Measurements from ENCODE around the gene CAMK2D. TPM values are rescaled to one million over a fixed set of nuclear protein-coding genes. Genes with fewer than 3 reads are reported as not detected.
A peak's percentile ranks its signal among the peaks of the same experiment; 100 is the strongest.

Gene CAMK2D
- total and polyA plus RNA-seq, 4 donors, result 10.1 to 31.0 (median 25.6) TPM

DNA sequence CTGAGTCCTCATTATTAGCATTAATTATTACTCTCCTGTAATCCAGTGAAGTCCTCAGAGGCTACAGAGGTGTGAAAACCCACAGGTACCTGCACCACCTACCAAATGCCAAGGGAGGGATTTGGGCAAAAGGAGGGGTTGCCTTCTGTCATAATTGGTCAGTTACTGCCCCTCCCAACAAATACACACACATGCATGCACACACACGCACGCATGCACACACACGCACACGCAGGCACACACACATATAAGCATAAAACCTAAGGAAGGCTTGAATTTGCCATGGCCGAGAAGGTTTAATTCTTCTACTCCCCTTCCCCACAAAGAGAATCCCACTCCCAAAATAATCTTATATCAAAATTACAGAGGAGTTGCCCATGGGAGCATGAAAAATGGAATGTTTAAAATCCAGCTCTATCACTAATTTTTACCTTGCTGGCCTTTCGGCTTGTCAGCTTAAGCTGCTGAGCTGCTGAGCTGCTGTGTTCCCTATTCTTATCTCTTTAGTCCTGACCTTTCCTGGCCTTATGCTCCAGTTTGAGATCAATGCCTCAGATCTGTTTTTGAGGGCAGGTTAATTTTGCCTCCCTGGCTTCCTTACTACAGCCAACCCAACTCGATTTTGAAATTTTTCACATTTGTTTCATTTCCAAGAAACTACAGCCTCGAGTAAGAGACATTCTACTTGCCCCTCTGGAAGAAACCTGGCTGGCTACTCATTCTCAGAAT is 95.0 kb downstream of the CAMK2D start:
- Histone ChIP-seq H3K4me1 (ENCODE audit: control insufficient read depth in 4 of 4, insufficient read depth in 4 of 4, low read length in 3 of 4) (peaks cover 0 to 32% (median 16%) of the 10 kb centered on the region in 4 donors), H3K4me3 (ENCODE audit: low read depth in 1 of 3, low read length in 3 of 3) (peak overlapping the region in 1 of 3 donors; percentile 18), H3K9me3 (ENCODE audit: control insufficient read depth in 4 of 4, low read length in 3 of 4) (no peaks in the 10 kb centered on the region), H3K9ac (ENCODE audit: low read depth in 1 of 2, low read length in 2 of 2) (peak overlapping the region in 1 of 2 donors; percentile 47), H3K27me3 (ENCODE audit: control insufficient read depth in 4 of 4, insufficient read depth in 4 of 4, low read length in 3 of 4) (no peaks in the 10 kb centered on the region), H3K27ac (ENCODE audit: low read depth in 1 of 2, low read length in 2 of 2) (peak overlapping the region; percentile 14 to 60), H3K36me3 (ENCODE audit: control insufficient read depth in 4 of 4, insufficient read depth in 3 of 4, low read depth in 1 of 4, low read length in 3 of 4) (no peaks in the 10 kb centered on the region)
- TF ChIP-seq TAF1 (conservative IDR thresholded peaks at IDR 0.05) (no peak), GABPA (IDR thresholded peaks at IDR 0.05 in 1 of 2, conservative IDR thresholded peaks at IDR 0.05 in 1 of 2) (no peak), HNF4G (IDR thresholded peaks at IDR 0.05) (no peak), RXRA (IDR thresholded peaks at IDR 0.05) (peak; percentile 71 to 85), NR2F2 (IDR thresholded peaks at IDR 0.05) (peak; percentile 96), RAD21 (IDR thresholded peaks at IDR 0.05) (peak; percentile 30 to 70), FOXA1 (IDR thresholded peaks at IDR 0.05) (no peak), FOXA2 (IDR thresholded peaks at IDR 0.05) (no peak), HNF4A (conservative IDR thresholded peaks at IDR 0.05) (peak; percentile 63 to 79), JUND (IDR thresholded peaks at IDR 0.05) (peak; percentile 31 to 44), YY1 (IDR thresholded peaks at IDR 0.05) (peak; percentile 67), EGR1 (IDR thresholded peaks at IDR 0.05; ENCODE audit: low read depth in 2 of 2) (no peak), SP1 (IDR thresholded peaks at IDR 0.05) (peak; percentile 73)
- TF ChIP-seq, protein P1, sequence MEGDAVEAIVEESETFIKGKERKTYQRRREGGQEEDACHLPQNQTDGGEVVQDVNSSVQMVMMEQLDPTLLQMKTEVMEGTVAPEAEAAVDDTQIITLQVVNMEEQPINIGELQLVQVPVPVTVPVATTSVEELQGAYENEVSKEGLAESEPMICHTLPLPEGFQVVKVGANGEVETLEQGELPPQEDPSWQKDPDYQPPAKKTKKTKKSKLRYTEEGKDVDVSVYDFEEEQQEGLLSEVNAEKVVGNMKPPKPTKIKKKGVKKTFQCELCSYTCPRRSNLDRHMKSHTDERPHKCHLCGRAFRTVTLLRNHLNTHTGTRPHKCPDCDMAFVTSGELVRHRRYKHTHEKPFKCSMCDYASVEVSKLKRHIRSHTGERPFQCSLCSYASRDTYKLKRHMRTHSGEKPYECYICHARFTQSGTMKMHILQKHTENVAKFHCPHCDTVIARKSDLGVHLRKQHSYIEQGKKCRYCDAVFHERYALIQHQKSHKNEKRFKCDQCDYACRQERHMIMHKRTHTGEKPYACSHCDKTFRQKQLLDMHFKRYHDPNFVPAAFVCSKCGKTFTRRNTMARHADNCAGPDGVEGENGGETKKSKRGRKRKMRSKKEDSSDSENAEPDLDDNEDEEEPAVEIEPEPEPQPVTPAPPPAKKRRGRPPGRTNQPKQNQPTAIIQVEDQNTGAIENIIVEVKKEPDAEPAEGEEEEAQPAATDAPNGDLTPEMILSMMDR (IDR thresholded peaks at IDR 0.05; ENCODE audit: low read depth, low read length, missing input control), result no peak
- TF ChIP-seq, protein P2, sequence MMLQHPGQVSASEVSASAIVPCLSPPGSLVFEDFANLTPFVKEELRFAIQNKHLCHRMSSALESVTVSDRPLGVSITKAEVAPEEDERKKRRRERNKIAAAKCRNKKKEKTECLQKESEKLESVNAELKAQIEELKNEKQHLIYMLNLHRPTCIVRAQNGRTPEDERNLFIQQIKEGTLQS (IDR thresholded peaks at IDR 0.05), result no peak
- TF ChIP-seq, protein P3, sequence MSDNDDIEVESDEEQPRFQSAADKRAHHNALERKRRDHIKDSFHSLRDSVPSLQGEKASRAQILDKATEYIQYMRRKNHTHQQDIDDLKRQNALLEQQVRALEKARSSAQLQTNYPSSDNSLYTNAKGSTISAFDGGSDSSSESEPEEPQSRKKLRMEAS (IDR thresholded peaks at IDR 0.05), result peak; percentile 57
- TF ChIP-seq, protein P4, sequence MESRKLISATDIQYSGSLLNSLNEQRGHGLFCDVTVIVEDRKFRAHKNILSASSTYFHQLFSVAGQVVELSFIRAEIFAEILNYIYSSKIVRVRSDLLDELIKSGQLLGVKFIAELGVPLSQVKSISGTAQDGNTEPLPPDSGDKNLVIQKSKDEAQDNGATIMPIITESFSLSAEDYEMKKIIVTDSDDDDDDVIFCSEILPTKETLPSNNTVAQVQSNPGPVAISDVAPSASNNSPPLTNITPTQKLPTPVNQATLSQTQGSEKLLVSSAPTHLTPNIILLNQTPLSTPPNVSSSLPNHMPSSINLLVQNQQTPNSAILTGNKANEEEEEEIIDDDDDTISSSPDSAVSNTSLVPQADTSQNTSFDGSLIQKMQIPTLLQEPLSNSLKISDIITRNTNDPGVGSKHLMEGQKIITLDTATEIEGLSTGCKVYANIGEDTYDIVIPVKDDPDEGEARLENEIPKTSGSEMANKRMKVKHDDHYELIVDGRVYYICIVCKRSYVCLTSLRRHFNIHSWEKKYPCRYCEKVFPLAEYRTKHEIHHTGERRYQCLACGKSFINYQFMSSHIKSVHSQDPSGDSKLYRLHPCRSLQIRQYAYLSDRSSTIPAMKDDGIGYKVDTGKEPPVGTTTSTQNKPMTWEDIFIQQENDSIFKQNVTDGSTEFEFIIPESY (IDR thresholded peaks at IDR 0.05), result no peak
- TF ChIP-seq, protein P5, sequence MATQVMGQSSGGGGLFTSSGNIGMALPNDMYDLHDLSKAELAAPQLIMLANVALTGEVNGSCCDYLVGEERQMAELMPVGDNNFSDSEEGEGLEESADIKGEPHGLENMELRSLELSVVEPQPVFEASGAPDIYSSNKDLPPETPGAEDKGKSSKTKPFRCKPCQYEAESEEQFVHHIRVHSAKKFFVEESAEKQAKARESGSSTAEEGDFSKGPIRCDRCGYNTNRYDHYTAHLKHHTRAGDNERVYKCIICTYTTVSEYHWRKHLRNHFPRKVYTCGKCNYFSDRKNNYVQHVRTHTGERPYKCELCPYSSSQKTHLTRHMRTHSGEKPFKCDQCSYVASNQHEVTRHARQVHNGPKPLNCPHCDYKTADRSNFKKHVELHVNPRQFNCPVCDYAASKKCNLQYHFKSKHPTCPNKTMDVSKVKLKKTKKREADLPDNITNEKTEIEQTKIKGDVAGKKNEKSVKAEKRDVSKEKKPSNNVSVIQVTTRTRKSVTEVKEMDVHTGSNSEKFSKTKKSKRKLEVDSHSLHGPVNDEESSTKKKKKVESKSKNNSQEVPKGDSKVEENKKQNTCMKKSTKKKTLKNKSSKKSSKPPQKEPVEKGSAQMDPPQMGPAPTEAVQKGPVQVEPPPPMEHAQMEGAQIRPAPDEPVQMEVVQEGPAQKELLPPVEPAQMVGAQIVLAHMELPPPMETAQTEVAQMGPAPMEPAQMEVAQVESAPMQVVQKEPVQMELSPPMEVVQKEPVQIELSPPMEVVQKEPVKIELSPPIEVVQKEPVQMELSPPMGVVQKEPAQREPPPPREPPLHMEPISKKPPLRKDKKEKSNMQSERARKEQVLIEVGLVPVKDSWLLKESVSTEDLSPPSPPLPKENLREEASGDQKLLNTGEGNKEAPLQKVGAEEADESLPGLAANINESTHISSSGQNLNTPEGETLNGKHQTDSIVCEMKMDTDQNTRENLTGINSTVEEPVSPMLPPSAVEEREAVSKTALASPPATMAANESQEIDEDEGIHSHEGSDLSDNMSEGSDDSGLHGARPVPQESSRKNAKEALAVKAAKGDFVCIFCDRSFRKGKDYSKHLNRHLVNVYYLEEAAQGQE (IDR thresholded peaks at IDR 0.05), result no peak
- no peak for DNase-seq (ENCODE audit: low spot score)
- 34% methylated on average over 8 of the region's 8 CpGs for WGBS
